WTC11 (cell line): ENCODE data around the gene ATG7. TPM values are rescaled to one million over a fixed set of nuclear protein-coding genes. Genes with fewer than 3 reads are reported as not detected.

Experiments
- ATAC-seq: fragments of 200-7000 bp; cut with Tn5 transposase; 2 replicates; pipeline ENCODE4 v1.10.0; 2021; ENCODE audit warnings: mild to moderate bottlenecking, moderate library complexity
- CTCF ChIA-PET: fragments of 300-600 bp; sonication (Branson Sonifier 250); formaldehyde crosslinking; loops from one replicate; lab custom pipeline; 2021; ENCODE audit warnings: antibody characterized with exemption; lab: Charles Lee
- POLR2A ChIA-PET: fragments of 350-600 bp; sonication (Branson Sonifier 250); formaldehyde crosslinking; loops from one replicate; lab custom pipeline; 2021; ENCODE audit warnings: antibody characterized with exemption; lab: Charles Lee
- DNase-seq: peaks from one replicate; pipeline ENCODE4 v3.0.0; 2021; ENCODE audit warnings: low spot score
- H3K27ac Mint-ChIP-seq: 2 replicates; pipeline ENCODE4 v1.8.0; 2021; ENCODE audit warnings: mixed read lengths
- H3K27me3 Mint-ChIP-seq: 2 replicates; pipeline ENCODE4 v1.8.0; 2021; ENCODE audit warnings: low read depth, mild to moderate bottlenecking, moderate library complexity, mixed read lengths
- H3K36me3 Mint-ChIP-seq: 2 replicates; pipeline ENCODE4 v1.8.0; 2021; ENCODE audit warnings: mixed read lengths
- H3K4me1 Mint-ChIP-seq: 2 replicates; pipeline ENCODE4 v1.8.0; 2022; ENCODE audit warnings: mixed read lengths
- H3K4me3 Mint-ChIP-seq: 2 replicates; pipeline ENCODE4 v1.8.0; 2021; ENCODE audit warnings: mild to moderate bottlenecking, moderate library complexity, mixed read lengths
- H3K9me3 Mint-ChIP-seq: 2 replicates; pipeline ENCODE4 v1.8.0; 2021; ENCODE audit warnings: mixed read lengths
- ATF1 ChIP-seq: sonication (generic); formaldehyde crosslinking; IDR thresholded peaks from 2 replicates; pipeline ENCODE4 v1.8.1; 2023; ENCODE audit warnings: mild to moderate bottlenecking, moderate library complexity, missing genetic modification reagents
- CREB1 ChIP-seq: sonication (generic); formaldehyde crosslinking; IDR thresholded peaks from 2 replicates; pipeline ENCODE4 v1.8.0; 2023; ENCODE audit warnings: mild to moderate bottlenecking, missing genetic modification reagents
- E2F4 ChIP-seq: sonication (generic); formaldehyde crosslinking; IDR thresholded peaks from 2 replicates; pipeline ENCODE4 v1.8.1; 2022; ENCODE audit warnings: low read depth, mild to moderate bottlenecking, moderate library complexity, missing genetic modification reagents, borderline replicate concordance
- ETV6 ChIP-seq: sonication (generic); formaldehyde crosslinking; IDR thresholded peaks from 2 replicates; pipeline ENCODE4 v1.8.1; 2022; ENCODE audit warnings: mild to moderate bottlenecking, missing genetic modification reagents
- GTF2I ChIP-seq: fragments of 250-450 bp; sonication (Bioruptor Pico); conservative IDR thresholded peaks from 2 replicates; pipeline ENCODE4 v1.4.0; 2021; ENCODE audit warnings: mild to moderate bottlenecking
- IRF2 ChIP-seq: sonication (generic); formaldehyde crosslinking; IDR thresholded peaks from 2 replicates; pipeline ENCODE4 v1.8.0; 2022; ENCODE audit warnings: low read depth, missing genetic modification reagents, borderline replicate concordance
- JUN ChIP-seq: sonication (generic); formaldehyde crosslinking; IDR thresholded peaks from 2 replicates; pipeline ENCODE4 v1.8.0; 2023; ENCODE audit warnings: mild to moderate bottlenecking, missing genetic modification reagents
- NFE2L1 ChIP-seq: sonication (generic); formaldehyde crosslinking; IDR thresholded peaks from 2 replicates; pipeline ENCODE4 v1.8.1; 2023; ENCODE audit warnings: missing genetic modification reagents
- NR1H2 ChIP-seq: sonication (generic); formaldehyde crosslinking; IDR thresholded peaks from 2 replicates; pipeline ENCODE4 v1.9.0; 2021; ENCODE audit warnings: mild to moderate bottlenecking, moderate library complexity, missing genetic modification reagents
- PRDM15 ChIP-seq: sonication (generic); formaldehyde crosslinking; IDR thresholded peaks from 2 replicates; pipeline ENCODE4 v1.8.0; 2022; ENCODE audit warnings: missing genetic modification reagents
- RELA ChIP-seq: sonication (generic); formaldehyde crosslinking; IDR thresholded peaks from 2 replicates; pipeline ENCODE4 v1.8.1; 2022; ENCODE audit warnings: missing genetic modification reagents, mild to moderate bottlenecking, borderline replicate concordance
- RORB ChIP-seq: fragments of 250-450 bp; sonication (Bioruptor Pico); IDR thresholded peaks from 2 replicates; pipeline ENCODE4 v1.9.0; 2021; ENCODE audit warnings: mild to moderate bottlenecking
- SMAD4 ChIP-seq: sonication (generic); formaldehyde crosslinking; IDR thresholded peaks from 2 replicates; pipeline ENCODE4 v1.8.0; 2022; ENCODE audit warnings: mild to moderate bottlenecking, missing genetic modification reagents
- ZNF423 ChIP-seq: fragments of 250-450 bp; sonication (Bioruptor Pico); IDR thresholded peaks from 2 replicates; pipeline ENCODE4 v2.1.2; 2022; ENCODE audit warnings: mild to moderate bottlenecking, moderate library complexity
- ZNF532 ChIP-seq: fragments of 250-450 bp; sonication (Bioruptor Pico); IDR thresholded peaks from 2 replicates; pipeline ENCODE4 v1.9.0; 2021; ENCODE audit warnings: mild to moderate bottlenecking, borderline replicate concordance
- total RNA-seq: library from RNA; stranded (reverse); gene quantifications from 3 replicates; pipeline ENCODE4 v1.2.3, GENCODE V29; 2021
- TF ChIP-seq, protein P1 (sequence below): sonication (generic); formaldehyde crosslinking; IDR thresholded peaks from 2 replicates; pipeline ENCODE4 v1.8.1; 2023; ENCODE audit warnings: mild to moderate bottlenecking, missing genetic modification reagents
- TF ChIP-seq, protein P2 (sequence below): sonication (generic); formaldehyde crosslinking; IDR thresholded peaks from 2 replicates; pipeline ENCODE4 v1.8.0; 2023; ENCODE audit warnings: missing genetic modification reagents, mild to moderate bottlenecking, borderline replicate concordance
- TF ChIP-seq, protein P3 (sequence below): sonication (generic); formaldehyde crosslinking; IDR thresholded peaks from 2 replicates; pipeline ENCODE4 v1.8.0; 2022; ENCODE audit warnings: mild to moderate bottlenecking, missing genetic modification reagents
- TF ChIP-seq, protein P4 (sequence below): sonication (generic); formaldehyde crosslinking; IDR thresholded peaks from 2 replicates; pipeline ENCODE4 v1.8.1; 2023; ENCODE audit warnings: mild to moderate bottlenecking, missing genetic modification reagents, moderate library complexity

Gene ATG7
- total RNA-seq, 1 experiment from 2014 or later, result 17.5 TPM

DNA sequence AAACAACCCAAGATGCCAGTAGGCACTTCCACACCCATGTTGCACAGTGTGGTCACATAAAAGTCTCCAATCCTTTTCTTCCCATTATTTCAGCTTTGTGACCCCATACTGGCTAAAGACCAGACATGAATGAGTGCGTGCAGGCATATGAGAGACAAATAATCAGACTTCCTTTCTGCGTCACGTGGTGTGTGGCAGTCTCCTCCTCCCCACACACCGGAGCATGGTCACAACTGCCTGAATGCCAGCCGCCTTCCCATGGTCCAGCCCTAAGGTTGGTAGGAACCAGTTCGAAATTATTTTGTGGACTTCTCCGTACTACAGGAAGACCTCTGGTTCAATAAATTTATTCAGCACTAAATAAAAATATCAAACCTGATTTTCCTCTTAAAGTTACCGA is 306.0 kb downstream of the ATG7 start:
- DNase-seq, result no peak
- Mint-ChIP-seq H3K36me3 (peaks cover 6% of the 10 kb centered on the region), H3K27ac (no peak overlapping the region), H3K4me3 (no peak overlapping the region), H3K4me1 (peaks cover 26% of the 10 kb centered on the region), H3K27me3 (no peaks in the 10 kb centered on the region), H3K9me3 (peaks cover 5% of the 10 kb centered on the region)
- ChIA-PET POLR2A (no interaction called here), CTCF (interaction anchor here (0.6 to 0.7 kb wide), 2 partner anchors 41 to 268 kb away, joined by 3 read pairs; no protein-coding TSS in a partner anchor)
- no peak for ATAC-seq
- TF ChIP-seq, protein P1, sequence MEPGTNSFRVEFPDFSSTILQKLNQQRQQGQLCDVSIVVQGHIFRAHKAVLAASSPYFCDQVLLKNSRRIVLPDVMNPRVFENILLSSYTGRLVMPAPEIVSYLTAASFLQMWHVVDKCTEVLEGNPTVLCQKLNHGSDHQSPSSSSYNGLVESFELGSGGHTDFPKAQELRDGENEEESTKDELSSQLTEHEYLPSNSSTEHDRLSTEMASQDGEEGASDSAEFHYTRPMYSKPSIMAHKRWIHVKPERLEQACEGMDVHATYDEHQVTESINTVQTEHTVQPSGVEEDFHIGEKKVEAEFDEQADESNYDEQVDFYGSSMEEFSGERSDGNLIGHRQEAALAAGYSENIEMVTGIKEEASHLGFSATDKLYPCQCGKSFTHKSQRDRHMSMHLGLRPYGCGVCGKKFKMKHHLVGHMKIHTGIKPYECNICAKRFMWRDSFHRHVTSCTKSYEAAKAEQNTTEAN (CRISPR knock-in tag), result no peak
- TF ChIP-seq RORB (CRISPR knock-in tag) (no peak), ETV6 (CRISPR knock-in tag) (no peak), NR1H2 (no peak), ZNF532 (CRISPR knock-in tag) (no peak), PRDM15 (no peak), JUN (CRISPR knock-in tag) (no peak), ATF1 (CRISPR knock-in tag) (no peak), NFE2L1 (CRISPR knock-in tag) (no peak), IRF2 (CRISPR knock-in tag) (no peak), CREB1 (CRISPR knock-in tag) (no peak), ZNF423 (no peak), E2F4 (no peak), GTF2I (CRISPR knock-in tag) (no peak), SMAD4 (no peak), RELA (no peak)
- TF ChIP-seq, protein P2, sequence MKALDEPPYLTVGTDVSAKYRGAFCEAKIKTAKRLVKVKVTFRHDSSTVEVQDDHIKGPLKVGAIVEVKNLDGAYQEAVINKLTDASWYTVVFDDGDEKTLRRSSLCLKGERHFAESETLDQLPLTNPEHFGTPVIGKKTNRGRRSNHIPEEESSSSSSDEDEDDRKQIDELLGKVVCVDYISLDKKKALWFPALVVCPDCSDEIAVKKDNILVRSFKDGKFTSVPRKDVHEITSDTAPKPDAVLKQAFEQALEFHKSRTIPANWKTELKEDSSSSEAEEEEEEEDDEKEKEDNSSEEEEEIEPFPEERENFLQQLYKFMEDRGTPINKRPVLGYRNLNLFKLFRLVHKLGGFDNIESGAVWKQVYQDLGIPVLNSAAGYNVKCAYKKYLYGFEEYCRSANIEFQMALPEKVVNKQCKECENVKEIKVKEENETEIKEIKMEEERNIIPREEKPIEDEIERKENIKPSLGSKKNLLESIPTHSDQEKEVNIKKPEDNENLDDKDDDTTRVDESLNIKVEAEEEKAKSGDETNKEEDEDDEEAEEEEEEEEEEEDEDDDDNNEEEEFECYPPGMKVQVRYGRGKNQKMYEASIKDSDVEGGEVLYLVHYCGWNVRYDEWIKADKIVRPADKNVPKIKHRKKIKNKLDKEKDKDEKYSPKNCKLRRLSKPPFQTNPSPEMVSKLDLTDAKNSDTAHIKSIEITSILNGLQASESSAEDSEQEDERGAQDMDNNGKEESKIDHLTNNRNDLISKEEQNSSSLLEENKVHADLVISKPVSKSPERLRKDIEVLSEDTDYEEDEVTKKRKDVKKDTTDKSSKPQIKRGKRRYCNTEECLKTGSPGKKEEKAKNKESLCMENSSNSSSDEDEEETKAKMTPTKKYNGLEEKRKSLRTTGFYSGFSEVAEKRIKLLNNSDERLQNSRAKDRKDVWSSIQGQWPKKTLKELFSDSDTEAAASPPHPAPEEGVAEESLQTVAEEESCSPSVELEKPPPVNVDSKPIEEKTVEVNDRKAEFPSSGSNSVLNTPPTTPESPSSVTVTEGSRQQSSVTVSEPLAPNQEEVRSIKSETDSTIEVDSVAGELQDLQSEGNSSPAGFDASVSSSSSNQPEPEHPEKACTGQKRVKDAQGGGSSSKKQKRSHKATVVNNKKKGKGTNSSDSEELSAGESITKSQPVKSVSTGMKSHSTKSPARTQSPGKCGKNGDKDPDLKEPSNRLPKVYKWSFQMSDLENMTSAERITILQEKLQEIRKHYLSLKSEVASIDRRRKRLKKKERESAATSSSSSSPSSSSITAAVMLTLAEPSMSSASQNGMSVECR (CRISPR knock-in tag), result no peak
- TF ChIP-seq, protein P3, sequence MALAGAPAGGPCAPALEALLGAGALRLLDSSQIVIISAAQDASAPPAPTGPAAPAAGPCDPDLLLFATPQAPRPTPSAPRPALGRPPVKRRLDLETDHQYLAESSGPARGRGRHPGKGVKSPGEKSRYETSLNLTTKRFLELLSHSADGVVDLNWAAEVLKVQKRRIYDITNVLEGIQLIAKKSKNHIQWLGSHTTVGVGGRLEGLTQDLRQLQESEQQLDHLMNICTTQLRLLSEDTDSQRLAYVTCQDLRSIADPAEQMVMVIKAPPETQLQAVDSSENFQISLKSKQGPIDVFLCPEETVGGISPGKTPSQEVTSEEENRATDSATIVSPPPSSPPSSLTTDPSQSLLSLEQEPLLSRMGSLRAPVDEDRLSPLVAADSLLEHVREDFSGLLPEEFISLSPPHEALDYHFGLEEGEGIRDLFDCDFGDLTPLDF (CRISPR knock-in tag), result no peak
- TF ChIP-seq, protein P4, sequence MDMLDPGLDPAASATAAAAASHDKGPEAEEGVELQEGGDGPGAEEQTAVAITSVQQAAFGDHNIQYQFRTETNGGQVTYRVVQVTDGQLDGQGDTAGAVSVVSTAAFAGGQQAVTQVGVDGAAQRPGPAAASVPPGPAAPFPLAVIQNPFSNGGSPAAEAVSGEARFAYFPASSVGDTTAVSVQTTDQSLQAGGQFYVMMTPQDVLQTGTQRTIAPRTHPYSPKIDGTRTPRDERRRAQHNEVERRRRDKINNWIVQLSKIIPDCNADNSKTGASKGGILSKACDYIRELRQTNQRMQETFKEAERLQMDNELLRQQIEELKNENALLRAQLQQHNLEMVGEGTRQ (CRISPR knock-in tag), result no peak
- TF ChIP-seq, all 79 proteins: peak for 0
